GM13976 (cell line): ENCODE results near the gene ANKRD11.
A peak's percentile ranks its signal among the peaks of the same experiment; 100 is the strongest.

ENCODE experiments used
- DNase-seq: peaks from one replicate; pipeline ENCODE4 v3.0.0; 2012; ENCODE audit warnings: low spot score
- in situ Hi-C: fragments of 300-500 bp; cut with MboI; formaldehyde crosslinking; loops from one replicate; pipeline ENCODE4 v1.12.0; 2022; ENCODE audit warnings: low sequenced_read_pairs, mixed read lengths, inconsistent platforms; ENCODE audit not compliant: unreplicated experiment
- TF ChIP-seq, protein P1 (sequence below): IDR thresholded peaks from 2 replicates; pipeline ENCODE4 v1.5.1; 2012; ENCODE audit warnings: borderline replicate concordance, mild to moderate bottlenecking; ENCODE audit not compliant: insufficient read depth; ENCODE audit errors: extremely low read depth, missing control alignments, control extremely low read depth

ANKRD11 gene

DNA sequence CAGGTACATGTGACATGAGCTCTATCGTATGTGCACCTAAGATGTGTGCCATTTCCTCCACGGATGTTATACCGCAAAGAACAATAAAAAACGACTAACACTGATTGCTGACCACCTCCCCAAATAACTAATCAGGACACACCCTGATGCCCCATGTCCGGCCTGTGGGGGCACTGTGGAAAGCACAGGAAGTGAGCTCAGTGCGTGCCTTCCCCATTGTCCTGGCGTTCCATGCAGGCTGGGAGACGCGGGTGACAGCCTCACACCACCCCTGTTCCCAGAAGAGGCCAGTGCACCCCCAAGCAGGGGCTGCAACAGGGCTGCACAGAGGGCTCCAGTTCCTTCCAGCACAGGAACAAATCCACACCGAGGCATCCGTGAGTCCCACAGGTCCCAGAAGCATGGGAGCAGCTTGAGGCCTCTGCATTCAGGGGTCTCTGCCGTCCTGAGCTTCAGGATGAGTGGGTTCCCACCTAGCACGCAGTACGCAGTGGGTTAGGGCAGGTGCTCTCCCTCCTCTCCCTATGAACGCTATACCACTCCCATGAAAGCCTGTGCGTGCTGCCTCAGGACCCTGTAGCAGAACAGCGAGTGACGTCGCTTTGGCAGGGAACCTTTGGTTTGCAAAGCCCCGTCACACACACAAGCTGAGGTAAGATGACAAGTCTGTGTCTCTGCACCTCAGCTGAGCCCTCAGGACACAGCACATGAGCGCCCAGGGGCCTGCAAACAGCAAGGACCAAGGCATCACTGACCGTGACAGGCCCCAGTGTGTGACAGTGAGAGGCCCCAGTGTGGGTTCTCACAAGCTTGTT is 155.2 kb downstream of the ANKRD11 start:
- TF ChIP-seq, protein P1, sequence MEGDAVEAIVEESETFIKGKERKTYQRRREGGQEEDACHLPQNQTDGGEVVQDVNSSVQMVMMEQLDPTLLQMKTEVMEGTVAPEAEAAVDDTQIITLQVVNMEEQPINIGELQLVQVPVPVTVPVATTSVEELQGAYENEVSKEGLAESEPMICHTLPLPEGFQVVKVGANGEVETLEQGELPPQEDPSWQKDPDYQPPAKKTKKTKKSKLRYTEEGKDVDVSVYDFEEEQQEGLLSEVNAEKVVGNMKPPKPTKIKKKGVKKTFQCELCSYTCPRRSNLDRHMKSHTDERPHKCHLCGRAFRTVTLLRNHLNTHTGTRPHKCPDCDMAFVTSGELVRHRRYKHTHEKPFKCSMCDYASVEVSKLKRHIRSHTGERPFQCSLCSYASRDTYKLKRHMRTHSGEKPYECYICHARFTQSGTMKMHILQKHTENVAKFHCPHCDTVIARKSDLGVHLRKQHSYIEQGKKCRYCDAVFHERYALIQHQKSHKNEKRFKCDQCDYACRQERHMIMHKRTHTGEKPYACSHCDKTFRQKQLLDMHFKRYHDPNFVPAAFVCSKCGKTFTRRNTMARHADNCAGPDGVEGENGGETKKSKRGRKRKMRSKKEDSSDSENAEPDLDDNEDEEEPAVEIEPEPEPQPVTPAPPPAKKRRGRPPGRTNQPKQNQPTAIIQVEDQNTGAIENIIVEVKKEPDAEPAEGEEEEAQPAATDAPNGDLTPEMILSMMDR, result no peak
- in situ Hi-C loops, result loop anchor here (10.0 kb wide), 1 partner anchor 150 kb away; no protein-coding TSS in a partner anchor
- DNase-seq, result no peak

DNA sequence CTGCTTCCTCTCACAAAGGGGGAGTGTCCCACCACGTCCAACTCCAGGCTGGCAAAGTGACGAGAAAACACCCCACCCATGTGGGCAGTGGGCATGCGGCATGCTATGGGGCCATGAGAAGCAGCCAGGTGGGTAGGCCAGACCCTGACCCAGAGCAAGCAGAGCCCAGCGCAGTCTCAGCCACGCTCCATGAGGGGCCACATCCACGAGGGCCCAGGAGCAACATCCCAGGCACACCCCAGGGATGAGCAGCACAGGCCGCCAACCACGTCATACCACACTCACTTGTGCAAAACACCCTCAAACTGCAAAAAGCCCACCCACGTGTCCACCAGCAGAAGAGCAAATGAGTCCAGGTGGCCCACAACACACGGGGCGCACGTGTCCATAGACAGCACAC is 155.9 kb downstream of the ANKRD11 start:
- no peak for DNase-seq
- TF ChIP-seq, protein P1, result no peak
- in situ Hi-C loops, result loop anchor here (10.0 kb wide), 1 partner anchor 150 kb away; no protein-coding TSS in a partner anchor

DNA sequence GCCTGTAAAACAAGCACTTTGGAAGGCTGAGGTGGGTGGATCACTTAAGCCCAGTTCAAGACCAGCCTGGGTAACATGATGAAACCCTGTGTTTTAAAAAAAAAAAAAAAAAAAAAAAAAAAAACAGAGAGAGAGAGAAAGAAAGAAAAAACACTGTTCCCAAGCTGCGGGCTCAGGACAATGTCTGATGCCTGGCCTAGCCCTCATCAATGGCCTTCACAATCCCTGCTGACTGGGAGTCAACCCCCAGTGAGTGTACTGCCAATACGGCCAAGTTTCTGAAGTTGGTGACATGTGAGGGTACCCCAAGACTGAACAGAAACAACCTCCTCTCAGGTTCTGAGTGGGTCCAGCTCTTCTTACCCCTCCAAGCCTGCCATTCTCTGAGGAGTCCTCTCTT is 156.3 kb downstream of the ANKRD11 start:
- TF ChIP-seq, protein P1, result no peak
- in situ Hi-C loops, result loop anchor here (10.0 kb wide), 1 partner anchor 151 kb away; no protein-coding TSS in a partner anchor
- DNase-seq, result no peak

DNA sequence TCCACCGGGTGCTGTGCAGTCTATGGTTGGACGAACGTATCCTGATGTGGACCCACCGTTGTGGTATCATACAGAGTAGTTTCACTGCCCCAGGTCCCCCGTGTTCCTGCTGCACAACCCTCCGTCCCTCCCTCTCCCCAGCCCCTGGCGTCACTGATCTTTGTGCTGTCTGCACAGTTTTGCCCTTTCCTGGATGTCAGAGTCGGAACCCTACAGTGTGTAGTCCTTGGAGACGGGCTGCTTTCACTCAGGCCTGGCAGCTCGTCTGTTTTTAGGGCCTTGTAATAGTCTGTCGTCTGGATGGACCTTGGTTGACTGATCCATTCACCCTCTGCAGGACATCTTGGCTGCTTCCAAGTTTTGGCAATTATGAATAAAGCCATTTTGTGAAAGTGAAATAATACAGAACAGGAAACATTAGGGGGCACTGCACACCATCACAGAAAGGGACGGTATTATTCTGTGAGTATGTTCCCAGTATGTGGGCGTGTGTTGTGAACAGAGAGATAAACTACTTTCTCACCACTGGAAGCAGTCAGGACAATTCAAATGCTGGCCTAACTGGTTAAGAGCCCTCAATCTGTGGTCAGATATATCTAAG is 156.9 kb downstream of the ANKRD11 start:
- TF ChIP-seq, protein P1, result peak; percentile 50
- in situ Hi-C loops, result loop anchor here (10.0 kb wide), 1 partner anchor 151 kb away; no protein-coding TSS in a partner anchor
- DNase-seq, result peak; percentile 87

DNA sequence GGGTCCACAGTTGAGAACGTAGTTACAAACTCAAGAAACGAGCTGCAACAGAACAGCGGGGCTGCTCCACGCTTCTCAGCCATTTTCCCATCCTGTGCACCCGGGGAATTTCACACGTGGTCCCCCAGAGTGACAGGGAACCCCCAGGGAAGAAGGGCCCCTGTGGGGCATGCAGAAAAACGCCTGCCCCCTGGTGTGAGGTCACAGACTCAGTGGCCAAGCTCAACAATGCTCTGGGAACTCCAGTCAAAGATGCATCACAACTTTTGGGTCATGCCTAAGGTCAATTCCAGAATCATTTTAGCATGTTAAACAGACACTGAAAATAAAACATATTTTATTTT is 157.5 kb downstream of the ANKRD11 start:
- no peak for DNase-seq
- TF ChIP-seq, protein P1, result no peak
- in situ Hi-C loops, result loop anchor here (10.0 kb wide), 1 partner anchor 152 kb away; no protein-coding TSS in a partner anchor

DNA sequence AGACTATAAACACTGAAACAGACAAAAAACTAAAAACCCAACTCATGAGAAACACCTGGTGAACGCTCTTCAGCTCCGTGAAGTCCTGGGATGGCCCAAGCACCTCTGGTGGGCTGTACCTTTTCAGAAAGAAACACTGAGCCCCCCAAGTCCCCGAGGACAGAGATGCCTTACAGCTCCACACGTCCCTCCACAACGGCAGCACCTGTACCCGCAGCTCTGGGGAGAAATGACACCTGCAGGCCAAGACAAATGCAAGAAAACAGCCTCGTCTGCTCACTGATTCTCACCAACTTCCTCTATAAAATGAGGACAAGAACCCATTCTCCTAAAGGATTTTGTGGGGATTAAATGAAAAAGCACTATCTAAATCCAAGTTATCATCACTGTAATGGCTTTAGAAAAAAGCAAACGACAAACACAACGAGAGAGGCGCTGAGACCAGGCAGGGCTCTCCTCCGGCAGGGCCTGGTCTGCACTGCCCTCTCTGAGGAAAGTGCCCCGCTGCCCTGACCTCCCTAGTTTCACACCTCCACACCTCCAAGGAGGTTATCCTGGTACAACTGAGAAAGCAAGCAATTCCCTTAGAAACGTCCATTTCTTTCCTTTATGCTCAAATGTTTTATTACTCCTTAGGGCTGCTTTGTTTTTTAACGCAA is 158.0 kb downstream of the ANKRD11 start:
- in situ Hi-C loops, result loop anchor here (10.0 kb wide), 1 partner anchor 152 kb away; no protein-coding TSS in a partner anchor
- no peak for DNase-seq

More for the DNA sequence above, 158.0 kb downstream of the ANKRD11 start:
- TF ChIP-seq, protein P1, result no peak
